HG02981 (cell line): ENCODE data around the gene DMP1.

Experiments used
- ATAC-seq: cut with Tn5 transposase; IDR thresholded peaks from one replicate; pipeline ENCODE4 v1.9.1; 2021; ENCODE audit warnings: mild to moderate bottlenecking, moderate library complexity; ENCODE audit not compliant: unreplicated experiment

DMP1 gene

GRCh38 chr4:87649980-87650379 lies at the start of gene DMP1:
DMP1 (plus strand) TSS chr4:87650280; CDS start chr4:87656493, 6,213 bp downstream.
- no peak for ATAC-seq

DNA sequence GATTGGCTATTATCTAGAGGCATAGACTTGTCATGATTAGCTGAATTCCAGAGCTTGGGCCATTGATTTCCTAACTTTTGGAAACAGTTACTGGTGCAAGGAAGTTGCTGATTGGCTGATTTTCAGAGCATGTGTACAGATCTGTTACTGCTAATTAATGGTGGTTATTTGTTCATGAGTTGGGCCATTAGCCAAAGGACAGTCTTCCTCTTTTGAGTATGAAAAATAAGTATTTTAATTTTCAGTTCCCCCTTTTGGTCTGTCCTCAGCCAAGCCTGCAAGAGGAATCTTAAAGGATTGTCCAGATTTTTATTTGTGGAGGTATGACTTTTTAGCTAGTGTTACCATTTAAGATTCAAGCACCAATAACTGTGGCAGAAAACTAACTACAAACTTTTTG lies 48.7 kb upstream of the DMP1 start:
- ATAC-seq = no peak

GRCh38 chr4:87608229-87608628 lies 41.9 kb upstream of the DMP1 start, which contains the start of gene DSPP:
DSPP (plus strand) TSS chr4:87608529; CDS start chr4:87610909, 2,380 bp downstream.
- ATAC-seq = no peak

DNA sequence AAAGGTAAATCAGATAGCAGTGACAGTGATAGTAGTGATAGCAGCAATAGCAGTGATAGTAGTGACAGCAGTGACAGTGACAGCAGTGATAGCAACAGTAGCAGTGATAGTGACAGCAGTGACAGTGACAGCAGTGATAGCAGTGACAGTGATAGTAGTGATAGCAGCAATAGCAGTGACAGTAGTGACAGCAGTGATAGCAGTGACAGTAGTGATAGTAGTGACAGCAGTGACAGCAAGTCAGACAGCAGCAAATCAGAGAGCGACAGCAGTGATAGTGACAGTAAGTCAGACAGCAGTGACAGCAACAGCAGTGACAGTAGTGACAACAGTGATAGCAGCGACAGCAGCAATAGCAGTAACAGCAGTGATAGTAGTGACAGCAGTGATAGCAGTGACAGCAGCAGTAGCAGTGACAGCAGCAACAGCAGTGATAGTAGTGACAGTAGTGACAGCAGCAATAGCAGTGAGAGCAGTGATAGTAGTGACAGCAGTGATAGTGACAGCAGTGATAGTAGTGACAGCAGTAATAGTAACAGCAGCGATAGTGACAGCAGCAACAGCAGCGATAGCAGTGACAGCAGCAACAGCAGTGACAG lies 35.7 kb upstream of the DMP1 start:
- ATAC-seq = no peak

GRCh38 chr4:87616268-87616667 lies 33.8 kb upstream of the DMP1 start:
- no peak for ATAC-seq

DNA sequence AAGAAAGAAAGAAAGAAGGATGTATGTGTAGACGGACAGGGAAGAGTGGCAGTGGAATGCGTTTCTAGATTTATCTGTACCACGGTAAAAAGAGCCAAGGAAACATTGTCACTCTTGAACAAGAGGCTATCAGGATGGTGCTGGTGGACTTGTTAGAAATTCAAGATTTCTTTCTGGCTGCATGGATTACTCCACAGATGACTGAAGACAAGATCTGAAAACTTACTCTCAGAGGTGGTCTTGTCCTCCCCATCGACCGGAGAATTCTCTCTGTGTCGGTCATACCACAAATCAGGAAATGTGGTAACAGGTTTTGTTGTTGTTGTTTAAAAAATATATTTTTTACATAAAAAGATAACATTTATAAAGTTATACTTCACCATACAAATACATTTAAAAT lies 30.0 kb upstream of the DMP1 start:
- ATAC-seq = no peak

- ATAC-seq = no peak
Measured at GRCh38 chr4:87620491-87620890, 29.6 kb upstream of the DMP1 start.

DNA sequence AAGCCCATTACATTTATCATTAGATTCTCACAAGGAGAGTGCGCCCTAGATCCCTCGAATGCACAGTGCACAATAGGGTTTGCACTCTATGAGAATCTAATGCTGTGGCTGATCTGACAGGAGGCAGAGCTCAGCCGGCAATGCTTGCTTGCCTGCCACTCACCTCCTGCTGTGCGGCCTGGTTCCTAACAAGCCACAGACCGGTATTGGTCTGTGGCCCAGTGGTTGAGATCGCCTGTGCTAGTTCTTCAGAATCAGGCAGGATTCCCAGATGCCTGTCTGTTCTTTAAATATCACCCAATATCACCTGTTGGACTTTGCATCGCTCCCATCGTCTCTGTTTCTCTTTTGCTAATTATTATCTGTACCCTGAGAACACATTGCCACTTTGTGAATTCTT lies 27.8 kb upstream of the DMP1 start:
- no peak for ATAC-seq

- ATAC-seq = peak; percentile 45
Measured at GRCh38 chr4:87624698-87625097, 25.4 kb upstream of the DMP1 start.

- no peak for ATAC-seq
Measured at GRCh38 chr4:87631668-87632067, 18.4 kb upstream of the DMP1 start.

DNA sequence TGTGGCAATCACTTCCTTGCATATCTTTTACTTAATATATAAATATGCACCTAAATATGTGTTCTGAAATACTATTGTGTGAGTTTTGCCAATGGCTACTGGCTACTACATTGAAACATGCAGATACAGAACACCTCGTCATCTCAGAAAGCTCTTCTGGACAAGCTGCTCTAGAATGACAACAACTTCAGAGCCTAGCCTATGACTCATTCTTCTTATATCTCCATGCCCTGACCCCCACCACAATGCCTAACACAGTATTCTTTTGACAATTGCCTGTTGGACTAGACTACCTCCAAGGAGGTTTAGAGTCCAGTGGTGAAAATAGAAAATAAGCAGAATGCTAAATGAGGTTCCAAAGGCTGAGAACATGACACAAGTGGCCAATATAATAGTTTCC lies 17.6 kb upstream of the DMP1 start:
- ATAC-seq = no peak

- no peak for ATAC-seq
Measured at GRCh38 chr4:87633243-87633642, 16.8 kb upstream of the DMP1 start.

- ATAC-seq = no peak
Measured at GRCh38 chr4:87644286-87644685, 5.8 kb upstream of the DMP1 start.

- ATAC-seq = no peak
Measured at GRCh38 chr4:87650938-87651337, 858 bp downstream of the DMP1 start.

- ATAC-seq = no peak
Measured at GRCh38 chr4:87651941-87652340, 1.9 kb downstream of the DMP1 start.

- no peak for ATAC-seq
Measured at GRCh38 chr4:87654487-87655044, 4.5 kb downstream of the DMP1 start.

DNA sequence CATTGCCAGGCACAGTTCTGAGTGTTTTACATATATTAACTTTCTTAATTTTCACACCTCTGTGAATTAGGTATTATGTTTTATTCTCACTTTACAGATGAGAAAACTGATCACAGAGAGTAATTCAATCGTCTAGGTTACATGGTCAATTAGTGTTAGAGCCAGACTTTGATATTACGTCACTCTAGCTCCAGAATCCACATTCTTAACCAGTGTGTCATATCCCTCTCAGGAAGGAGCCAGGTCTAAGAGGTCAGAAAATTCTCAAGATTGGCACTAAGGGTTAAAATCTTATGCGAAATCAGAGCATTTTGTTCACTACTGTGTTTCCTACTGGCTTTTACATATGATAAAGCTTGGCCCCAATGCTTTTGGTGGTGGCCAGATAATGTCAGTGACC lies 7.4 kb downstream of the DMP1 start:
- no peak for ATAC-seq

GRCh38 chr4:87659247-87659931 lies 9.3 kb downstream of the DMP1 start:
- ATAC-seq = no peak

GRCh38 chr4:87662871-87663270 lies 12.8 kb downstream of the DMP1 start:
- no peak for ATAC-seq

GRCh38 chr4:87669373-87669772 lies 19.3 kb downstream of the DMP1 start:
- ATAC-seq = no peak

DNA sequence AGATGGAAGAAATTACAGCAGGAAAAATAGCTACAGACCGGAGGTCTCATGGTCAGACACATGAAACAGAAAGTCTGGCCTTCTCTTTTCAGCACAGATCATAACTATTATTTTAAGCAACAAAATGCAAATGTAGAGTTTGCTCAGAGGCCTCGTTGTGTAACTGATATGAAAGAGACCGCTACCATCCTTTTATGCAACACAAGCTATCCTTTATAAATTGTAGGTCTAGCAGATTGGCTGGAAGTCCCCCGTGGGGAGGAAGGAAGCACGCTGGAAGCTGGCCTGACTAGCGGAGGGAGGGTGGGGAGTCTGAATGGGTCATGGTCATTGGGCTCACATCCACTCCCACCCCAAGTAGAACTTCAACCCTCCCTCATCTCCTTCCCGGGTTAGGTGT lies 27.7 kb downstream of the DMP1 start:
- ATAC-seq = no peak

DNA sequence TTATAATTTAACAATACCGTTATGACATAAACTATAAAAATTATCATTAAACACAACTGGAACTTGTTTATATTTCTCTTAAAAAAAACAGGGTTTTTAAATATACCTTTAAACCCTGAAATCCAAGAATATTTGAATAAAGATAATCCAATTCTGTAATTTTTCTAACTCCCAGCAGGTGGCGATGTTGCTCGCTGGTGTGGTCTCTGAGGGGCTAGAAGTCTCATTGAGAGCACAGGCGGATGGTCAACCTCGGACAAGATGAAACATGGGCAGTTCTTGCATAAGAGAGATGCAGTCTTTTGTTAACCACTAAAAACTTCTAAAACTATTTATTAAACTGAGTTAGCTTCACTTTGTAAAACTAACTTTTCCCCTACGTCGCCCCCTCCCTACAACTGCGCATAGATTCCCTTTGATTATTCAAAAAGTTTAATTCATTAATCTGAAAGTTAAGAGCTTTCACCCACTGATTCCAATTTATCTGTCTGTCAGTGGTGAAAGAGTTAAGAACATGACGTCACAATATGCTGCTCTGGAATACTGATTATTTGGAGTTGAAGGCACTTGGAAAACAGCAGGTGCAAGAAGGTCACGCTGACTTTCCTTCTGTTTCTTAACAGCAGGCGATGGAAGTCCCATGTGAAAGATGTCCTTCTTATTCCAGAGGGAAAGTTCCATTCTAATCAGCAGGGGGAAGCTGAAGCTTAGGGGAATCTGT lies 29.5 kb downstream of the DMP1 start:
- no peak for ATAC-seq
